GM11168 (cell line): ENCODE results near the gene LHFPL3.
"Not testable (repeated sequence)": the region's sequence is repeated elsewhere in the genome, so short reads cannot be mapped to it uniquely, and the experiment has no call there.

ENCODE experiments used
- in situ Hi-C: fragments of 300-500 bp; cut with MboI; formaldehyde crosslinking; loops from one replicate; pipeline ENCODE4 v1.12.0; 2022; ENCODE audit warnings: low sequenced_read_pairs; ENCODE audit not compliant: unreplicated experiment

Gene LHFPL3

GRCh38 chr7:104563350-104563901, 235.0 kb downstream of the LHFPL3 start:
- in situ Hi-C loops: not testable (repeated sequence)

GRCh38 chr7:104569751-104570150, 241.3 kb downstream of the LHFPL3 start:
- in situ Hi-C loops: no loop called here

- in situ Hi-C loops: no loop called here
Measured at GRCh38 chr7:104572554-104572953, 244.2 kb downstream of the LHFPL3 start.

- in situ Hi-C loops: no loop called here
Measured at GRCh38 chr7:104584620-104585019, 256.2 kb downstream of the LHFPL3 start.

GRCh38 chr7:104595591-104595990, 267.2 kb downstream of the LHFPL3 start:
- in situ Hi-C loops: not testable (repeated sequence)

- in situ Hi-C loops: no loop called here
Measured at GRCh38 chr7:104603957-104604356, 275.6 kb downstream of the LHFPL3 start.

GRCh38 chr7:104604706-104605105, 276.3 kb downstream of the LHFPL3 start:
- in situ Hi-C loops: no loop called here

GRCh38 chr7:104621321-104621720, 292.9 kb downstream of the LHFPL3 start:
- in situ Hi-C loops: no loop called here

- in situ Hi-C loops: loop anchor here (25.0 kb wide), 1 partner anchor 236 kb away; no protein-coding TSS in a partner anchor
Measured at GRCh38 chr7:104625956-104626355, 297.6 kb downstream of the LHFPL3 start.

GRCh38 chr7:104627516-104627915, 299.1 kb downstream of the LHFPL3 start:
- in situ Hi-C loops: loop anchor here (25.0 kb wide), 1 partner anchor 235 kb away; no protein-coding TSS in a partner anchor

- in situ Hi-C loops: loop anchor here (25.0 kb wide), 1 partner anchor 234 kb away; no protein-coding TSS in a partner anchor
Measured at GRCh38 chr7:104628017-104628416, 299.6 kb downstream of the LHFPL3 start.

- in situ Hi-C loops: loop anchor here (25.0 kb wide), 1 partner anchor 233 kb away; no protein-coding TSS in a partner anchor
Measured at GRCh38 chr7:104629408-104629807, 301.0 kb downstream of the LHFPL3 start.

- in situ Hi-C loops: loop anchor here (25.0 kb wide), 1 partner anchor 222 kb away; no protein-coding TSS in a partner anchor
Measured at GRCh38 chr7:104640506-104640905, 312.1 kb downstream of the LHFPL3 start.

- in situ Hi-C loops: loop anchor here (25.0 kb wide), 1 partner anchor 220 kb away; no protein-coding TSS in a partner anchor
Measured at GRCh38 chr7:104642560-104642959, 314.2 kb downstream of the LHFPL3 start.

GRCh38 chr7:104643587-104644217, 315.3 kb downstream of the LHFPL3 start:
- in situ Hi-C loops: loop anchor here (25.0 kb wide), 1 partner anchor 219 kb away; no protein-coding TSS in a partner anchor

GRCh38 chr7:104650991-104651640, 322.7 kb downstream of the LHFPL3 start:
- in situ Hi-C loops: no loop called here

- in situ Hi-C loops: no loop called here
Measured at GRCh38 chr7:104652434-104652833, 324.0 kb downstream of the LHFPL3 start.

- in situ Hi-C loops: no loop called here
Measured at GRCh38 chr7:104652865-104653264, 324.5 kb downstream of the LHFPL3 start.

GRCh38 chr7:104653825-104654401, 325.5 kb downstream of the LHFPL3 start:
- in situ Hi-C loops: no loop called here

- in situ Hi-C loops: no loop called here
Measured at GRCh38 chr7:104655592-104655991, 327.2 kb downstream of the LHFPL3 start.

GRCh38 chr7:104656467-104656866, 328.1 kb downstream of the LHFPL3 start:
- in situ Hi-C loops: no loop called here
